Skeletal muscle satellite cell (primary cell): ENCODE data around the gene MINDY4B.
"Not testable (repeated sequence)": the region's sequence is repeated elsewhere in the genome, so short reads cannot be mapped to it uniquely, and the experiment has no call there.

ENCODE experiments used
- H3K27me3 ChIP-seq: 2 replicates; pipeline ENCODE4 v1.7.0; 2013; ENCODE audit warnings: low read length; ENCODE audit not compliant: control insufficient read depth, insufficient read depth
- H3K36me3 ChIP-seq: 2 replicates; pipeline ENCODE4 v1.7.0; 2013; ENCODE audit warnings: mild to moderate bottlenecking, control low read depth, low read length; ENCODE audit not compliant: insufficient read depth
- H3K4me1 ChIP-seq: 2 replicates; pipeline ENCODE4 v1.7.0; 2013; ENCODE audit warnings: low read length; ENCODE audit not compliant: control insufficient read depth, insufficient read depth
- H3K4me2 ChIP-seq: 2 replicates; pipeline ENCODE4 v1.7.0; 2013; ENCODE audit warnings: mild to moderate bottlenecking, low read length
- H3K4me3 ChIP-seq: 2 replicates; pipeline ENCODE4 v1.7.0; 2013; ENCODE audit warnings: low read length
- H3K9ac ChIP-seq: 2 replicates; pipeline ENCODE4 v1.7.0; 2013; ENCODE audit warnings: mild to moderate bottlenecking, low read depth, low read length, moderate library complexity
- H3K9me3 ChIP-seq: replicated peaks from 2 replicates; pipeline ENCODE4 v1.7.0; 2013; ENCODE audit warnings: mild to moderate bottlenecking, control low read depth, low read length

MINDY4B gene

GRCh38 chr3:150871192-150871591, 34.0 kb downstream of the MINDY4B start:
- Histone ChIP-seq H3K36me3 (no peaks in the 10 kb centered on the region), H3K4me1 (no peaks in the 10 kb centered on the region), H3K4me2 (no peak overlapping the region), H3K27me3 (no peaks in the 10 kb centered on the region), H3K9ac (no peak overlapping the region), H3K9me3 (no peaks in the 10 kb centered on the region), H3K4me3 (no peak overlapping the region)

GRCh38 chr3:150870406-150870805, 34.8 kb downstream of the MINDY4B start:
- H3K4me3 ChIP-seq, result no peak overlapping the region
- H3K9ac ChIP-seq, result no peak overlapping the region
- H3K4me2 ChIP-seq, result peak overlapping the region; percentile 4
- H3K4me1 ChIP-seq, result no peaks in the 10 kb centered on the region
- H3K9me3 ChIP-seq, result no peaks in the 10 kb centered on the region
- H3K27me3 ChIP-seq, result no peaks in the 10 kb centered on the region
- no peaks in the 10 kb centered on the region for H3K36me3 ChIP-seq

- Histone ChIP-seq H3K9me3 (no peaks in the 10 kb centered on the region), H3K27me3 (no peaks in the 10 kb centered on the region), H3K36me3 (no peaks in the 10 kb centered on the region), H3K4me3 (no peak overlapping the region), H3K4me2 (no peak overlapping the region), H3K9ac (no peak overlapping the region), H3K4me1 (no peaks in the 10 kb centered on the region)
Observed at GRCh38 chr3:150868282-150868681, 37.0 kb downstream of the MINDY4B start.

GRCh38 chr3:150867434-150867833, 37.8 kb downstream of the MINDY4B start:
- H3K9ac ChIP-seq, result no peak overlapping the region
- H3K27me3 ChIP-seq, result peaks cover 6% of the 10 kb centered on the region
- no peaks in the 10 kb centered on the region for H3K36me3 ChIP-seq
- no peak overlapping the region for H3K4me2 ChIP-seq
- no peaks in the 10 kb centered on the region for H3K9me3 ChIP-seq
- H3K4me3 ChIP-seq, result no peak overlapping the region
- no peaks in the 10 kb centered on the region for H3K4me1 ChIP-seq

- not testable (repeated sequence) for H3K9me3 ChIP-seq, H3K4me3 ChIP-seq, H3K9ac ChIP-seq, H3K4me1 ChIP-seq, H3K4me2 ChIP-seq, H3K36me3 ChIP-seq
- peaks cover 14% of the 10 kb centered on the region for H3K27me3 ChIP-seq
Observed at GRCh38 chr3:150863921-150864320, 41.3 kb downstream of the MINDY4B start.

GRCh38 chr3:150861851-150862250, 43.4 kb downstream of the MINDY4B start:
- no peaks in the 10 kb centered on the region for H3K9me3 ChIP-seq
- no peak overlapping the region for H3K4me2 ChIP-seq
- H3K36me3 ChIP-seq, result no peaks in the 10 kb centered on the region
- H3K27me3 ChIP-seq, result peaks cover 17% of the 10 kb centered on the region
- H3K4me3 ChIP-seq, result no peak overlapping the region
- no peaks in the 10 kb centered on the region for H3K4me1 ChIP-seq
- H3K9ac ChIP-seq, result no peak overlapping the region

GRCh38 chr3:150857936-150858335, 47.3 kb downstream of the MINDY4B start:
- H3K9ac ChIP-seq, H3K9me3 ChIP-seq, H3K4me2 ChIP-seq, H3K36me3 ChIP-seq, H3K4me3 ChIP-seq, H3K4me1 ChIP-seq: not testable (repeated sequence)
- H3K27me3 ChIP-seq, result peaks cover 23% of the 10 kb centered on the region

GRCh38 chr3:150850191-150850590, 55.0 kb downstream of the MINDY4B start:
- no peak overlapping the region for H3K4me2 ChIP-seq
- H3K4me3 ChIP-seq, result no peak overlapping the region
- no peak overlapping the region for H3K9ac ChIP-seq
- H3K9me3 ChIP-seq, result no peaks in the 10 kb centered on the region
- H3K27me3 ChIP-seq, result peaks cover 3% of the 10 kb centered on the region
- H3K4me1 ChIP-seq, result no peaks in the 10 kb centered on the region
- no peaks in the 10 kb centered on the region for H3K36me3 ChIP-seq

GRCh38 chr3:150848864-150849263, 56.4 kb downstream of the MINDY4B start:
- Histone ChIP-seq H3K4me3 (no peak overlapping the region), H3K36me3 (no peaks in the 10 kb centered on the region), H3K9ac (no peak overlapping the region), H3K4me1 (no peaks in the 10 kb centered on the region), H3K9me3 (no peaks in the 10 kb centered on the region), H3K27me3 (peaks cover 6% of the 10 kb centered on the region), H3K4me2 (no peak overlapping the region)

GRCh38 chr3:150847433-150847832, 57.8 kb downstream of the MINDY4B start:
- Histone ChIP-seq H3K27me3 (peaks cover 6% of the 10 kb centered on the region), H3K4me3 (no peak overlapping the region), H3K36me3 (no peaks in the 10 kb centered on the region)

GRCh38 chr3:150844484-150844883, 60.8 kb downstream of the MINDY4B start:
- Histone ChIP-seq H3K4me3 (no peak overlapping the region), H3K27me3 (peaks cover 9% of the 10 kb centered on the region), H3K4me1 (no peaks in the 10 kb centered on the region), H3K4me2 (no peak overlapping the region), H3K9me3 (no peaks in the 10 kb centered on the region), H3K9ac (no peak overlapping the region), H3K36me3 (no peaks in the 10 kb centered on the region)

More at GRCh38 chr3:150847433-150847832, 57.8 kb downstream of the MINDY4B start:
- H3K4me2 ChIP-seq, result no peak overlapping the region
- H3K4me1 ChIP-seq, result no peaks in the 10 kb centered on the region
- no peaks in the 10 kb centered on the region for H3K9me3 ChIP-seq
- no peak overlapping the region for H3K9ac ChIP-seq

GRCh38 chr3:150843241-150843640, 62.0 kb downstream of the MINDY4B start:
- no peaks in the 10 kb centered on the region for H3K36me3 ChIP-seq
- H3K27me3 ChIP-seq, result peaks cover 13% of the 10 kb centered on the region
- H3K4me1 ChIP-seq, result no peaks in the 10 kb centered on the region
- H3K4me3 ChIP-seq, result no peak overlapping the region
- no peak overlapping the region for H3K9ac ChIP-seq
- H3K4me2 ChIP-seq, result no peak overlapping the region
- H3K9me3 ChIP-seq, result no peaks in the 10 kb centered on the region
